Liver (tissue), 9 donors: ENCODE results near the gene SLC9A4. TPM values are rescaled to one million over a fixed set of nuclear protein-coding genes. Genes with fewer than 3 reads are reported as not detected.
A peak's percentile ranks its signal among the peaks of the same experiment; 100 is the strongest.

Source experiments
- DNase-seq: peaks from one replicate; pipeline ENCODE4 v3.0.0-alpha.2; 2017; ENCODE audit warnings: low spot score
- H3K27ac ChIP-seq, 2 donors: one replicate each; pipeline ENCODE4 v1.7.0; 2013; ENCODE audit warnings: inconsistent platforms in 2 of 2, low read length in 2 of 2, control low read depth in 1 of 2, low read depth in 1 of 2, mild to moderate bottlenecking in 1 of 2
- H3K27me3 ChIP-seq, 4 donors: one replicate each; pipeline versions ENCODE4 v1.6.1 to v1.7.0; 2013; ENCODE audit warnings: low read length in 3 of 4, inconsistent platforms in 1 of 4, mild to moderate bottlenecking in 1 of 4, moderate library complexity in 1 of 4; ENCODE audit not compliant: control insufficient read depth in 4 of 4, insufficient read depth in 4 of 4
- H3K36me3 ChIP-seq, 4 donors: one replicate each; pipeline versions ENCODE4 v1.6.1 to v1.7.0; 2013; ENCODE audit warnings: low read length in 3 of 4, mild to moderate bottlenecking in 3 of 4, low read depth in 1 of 4, moderate library complexity in 1 of 4; ENCODE audit not compliant: control insufficient read depth in 4 of 4, insufficient read depth in 3 of 4
- H3K4me1 ChIP-seq, 4 donors: one replicate each; pipeline versions ENCODE4 v1.6.1 to v1.7.0; 2013; ENCODE audit warnings: low read length in 3 of 4, mild to moderate bottlenecking in 3 of 4, moderate library complexity in 1 of 4; ENCODE audit not compliant: control insufficient read depth in 4 of 4, insufficient read depth in 4 of 4
- H3K4me3 ChIP-seq, 3 donors: one replicate each; pipeline versions ENCODE4 v1.6.1 to v1.7.0; 2013; ENCODE audit warnings: low read length in 3 of 3, control low read depth in 1 of 3, low read depth in 1 of 3, mild to moderate bottlenecking in 1 of 3
- H3K9ac ChIP-seq, 2 donors: one replicate each; pipeline ENCODE4 v1.7.0; 2013; ENCODE audit warnings: low read length in 2 of 2, mild to moderate bottlenecking in 2 of 2, moderate library complexity in 2 of 2, control low read depth in 1 of 2, low read depth in 1 of 2
- H3K9me3 ChIP-seq, 4 donors: one replicate each; pipeline versions ENCODE4 v1.6.1 to v1.7.0; 2013; ENCODE audit warnings: low read length in 3 of 4; ENCODE audit not compliant: control insufficient read depth in 4 of 4
- EGR1 ChIP-seq, 2 donors: IDR thresholded peaks; 2 replicates each; pipeline ENCODE4 v1.6.1; 2016 to 2018; ENCODE audit warnings: antibody characterized with exemption in 2 of 2, low read depth in 2 of 2
- FOXA1 ChIP-seq: IDR thresholded peaks from 2 replicates; pipeline ENCODE4 v1.6.1; 2016; ENCODE audit warnings: antibody characterized with exemption
- FOXA2 ChIP-seq: IDR thresholded peaks from 2 replicates; pipeline ENCODE4 v1.6.1; 2016; ENCODE audit warnings: antibody characterized with exemption
- GABPA ChIP-seq, 2 donors: IDR thresholded peaks in 1 of 2; conservative IDR thresholded peaks in 1 of 2; 2 replicates each; pipeline ENCODE4 v1.6.1; 2016; ENCODE audit warnings: antibody characterized with exemption in 2 of 2, mild to moderate bottlenecking in 1 of 2, moderate library complexity in 1 of 2
- HNF4A ChIP-seq, 2 donors: conservative IDR thresholded peaks; 2 replicates each; pipeline ENCODE4 v1.6.1; 2016; ENCODE audit warnings: antibody characterized with exemption in 2 of 2, mild to moderate bottlenecking in 2 of 2
- HNF4G ChIP-seq: IDR thresholded peaks from 2 replicates; pipeline ENCODE4 v1.6.1; 2016; ENCODE audit warnings: antibody characterized with exemption
- JUND ChIP-seq, 2 donors: IDR thresholded peaks; 2 replicates each; pipeline ENCODE4 v1.6.1; 2016; ENCODE audit warnings: antibody characterized with exemption in 2 of 2
- NR2F2 ChIP-seq: IDR thresholded peaks from 2 replicates; pipeline ENCODE4 v1.6.1; 2016; ENCODE audit warnings: antibody characterized with exemption
- RAD21 ChIP-seq, 2 donors: IDR thresholded peaks; 2 replicates each; pipeline ENCODE4 v1.6.1; 2016; ENCODE audit warnings: antibody characterized with exemption in 2 of 2, mild to moderate bottlenecking in 2 of 2
- RXRA ChIP-seq, 2 donors: IDR thresholded peaks; 2 replicates each; pipeline ENCODE4 v1.6.1; 2017 to 2018; ENCODE audit warnings: antibody characterized with exemption in 2 of 2, mild to moderate bottlenecking in 1 of 2
- SP1 ChIP-seq: IDR thresholded peaks from 2 replicates; pipeline ENCODE4 v1.6.1; 2018; ENCODE audit warnings: antibody characterized with exemption, mild to moderate bottlenecking
- TAF1 ChIP-seq: conservative IDR thresholded peaks from 2 replicates; pipeline ENCODE4 v1.6.1; 2016; ENCODE audit warnings: antibody characterized with exemption, mild to moderate bottlenecking
- YY1 ChIP-seq: IDR thresholded peaks from 2 replicates; pipeline ENCODE4 v1.6.1; 2016; ENCODE audit warnings: antibody characterized with exemption, mild to moderate bottlenecking
- WGBS: extraction: QIAGEN DNeasy Blood & Tissue Kit; methylation state at CpG from one replicate; pipeline ENCODE4 v1.1.7; 2013; 5-methylcytosine and 5-hydroxymethylcytosine counted together
- polyA plus RNA-seq, 2 donors: library from polyadenylated mRNA; stranded (reverse) in 1 of 2; unstranded in 1 of 2; fragments of 200-250 nt in 1 of 2; fragments of >200 nt in 1 of 2; fragmentation: Nextera tagmentation in 1 of 2; extraction: Ambion mirVana in 1 of 2; gene quantifications; one replicate each; pipeline versions ENCODE4 v1.2.1 to v1.2.3, GENCODE V29; 2013 to 2015
- total RNA-seq, 2 donors: library from RNA; depleted of rRNA; stranded (reverse); fragments of >200 nt; gene quantifications; one replicate each; pipeline ENCODE4 v1.2.3, GENCODE V29; 2014
- TF ChIP-seq, protein P1 (sequence below): fragments of 150-350 bp; IDR thresholded peaks from 2 replicates; pipeline ENCODE4 v1.5.1; 2017; ENCODE audit warnings: improper control_type of control experiment, low read depth, low read length; ENCODE audit not compliant: missing input control
- TF ChIP-seq, protein P2 (sequence below): IDR thresholded peaks from 2 replicates; pipeline ENCODE4 v1.6.1; 2016; ENCODE audit warnings: antibody characterized with exemption
- TF ChIP-seq, protein P3 (sequence below): IDR thresholded peaks from 2 replicates; pipeline ENCODE4 v1.6.1; 2016; ENCODE audit warnings: antibody characterized with exemption
- TF ChIP-seq, protein P4 (sequence below): IDR thresholded peaks from 2 replicates; pipeline ENCODE4 v1.6.1; 2016; ENCODE audit warnings: antibody characterized with exemption, mild to moderate bottlenecking
- TF ChIP-seq, protein P5 (sequence below): IDR thresholded peaks from 2 replicates; pipeline ENCODE4 v1.6.1; 2016; ENCODE audit warnings: antibody characterized with exemption
- donor health status: healthy.
- donor health status: healthy.
- donor health status: healthy.
- donor health status: healthy.
- donor health status: healthy.

SLC9A4 gene
- total and polyA plus RNA-seq, 4 donors: not detected

DNA sequence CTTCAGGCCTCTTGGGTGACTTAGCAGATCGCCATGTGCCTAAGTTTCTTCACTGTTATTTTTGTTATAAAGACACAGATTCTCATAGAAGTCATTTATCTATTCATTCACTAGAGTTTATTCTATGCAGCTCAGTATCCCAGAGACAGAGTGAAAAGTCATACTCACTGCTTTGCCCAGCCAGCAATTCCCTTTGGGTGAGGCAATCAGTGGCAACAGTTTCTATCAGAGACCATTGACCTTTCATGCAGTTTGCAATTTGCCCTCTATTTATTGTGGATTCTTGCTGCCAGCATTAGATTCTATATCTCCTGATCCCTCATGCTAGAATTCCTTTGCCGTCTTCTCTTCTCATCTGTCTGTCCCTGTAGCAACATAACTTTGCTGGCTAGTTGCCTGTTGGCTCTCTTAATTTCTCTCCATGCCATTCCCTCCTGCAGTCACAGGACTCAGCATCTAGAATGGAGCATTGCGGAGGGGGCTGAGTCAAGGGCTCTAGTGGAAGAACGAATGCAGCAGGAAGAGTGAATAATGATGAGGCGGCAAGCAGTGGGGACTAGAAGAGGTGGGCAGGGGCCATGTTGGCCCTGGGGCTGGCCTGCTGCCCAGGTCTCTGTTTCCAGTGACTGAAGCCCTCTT, 12.2 kb downstream of the SLC9A4 start:
- H3K36me3 ChIP-seq: no peaks in the 10 kb centered on the region
- H3K9me3 ChIP-seq: no peaks in the 10 kb centered on the region
- DNase-seq: no peak
- 76% methylated on average over 5 of the region's 5 CpGs for WGBS
- H3K4me1 ChIP-seq: no peaks in the 10 kb centered on the region
- TF ChIP-seq YY1 (no peak), GABPA (IDR thresholded peaks at IDR 0.05 in 1 of 2, conservative IDR thresholded peaks at IDR 0.05 in 1 of 2) (no peak), HNF4G (no peak), EGR1 (IDR thresholded peaks at IDR 0.05; ENCODE audit: low read depth in 2 of 2) (no peak), HNF4A (conservative IDR thresholded peaks at IDR 0.05) (peak in 1 of 2 donors; percentile 50), SP1 (peak; percentile 46), RXRA (IDR thresholded peaks at IDR 0.05) (peak; percentile 65 to 84), NR2F2 (no peak), FOXA1 (no peak), TAF1 (no peak), RAD21 (IDR thresholded peaks at IDR 0.05) (no peak), FOXA2 (peak; percentile 16), JUND (IDR thresholded peaks at IDR 0.05) (peak in 1 of 2 donors; percentile 35)
- TF ChIP-seq, protein P1, sequence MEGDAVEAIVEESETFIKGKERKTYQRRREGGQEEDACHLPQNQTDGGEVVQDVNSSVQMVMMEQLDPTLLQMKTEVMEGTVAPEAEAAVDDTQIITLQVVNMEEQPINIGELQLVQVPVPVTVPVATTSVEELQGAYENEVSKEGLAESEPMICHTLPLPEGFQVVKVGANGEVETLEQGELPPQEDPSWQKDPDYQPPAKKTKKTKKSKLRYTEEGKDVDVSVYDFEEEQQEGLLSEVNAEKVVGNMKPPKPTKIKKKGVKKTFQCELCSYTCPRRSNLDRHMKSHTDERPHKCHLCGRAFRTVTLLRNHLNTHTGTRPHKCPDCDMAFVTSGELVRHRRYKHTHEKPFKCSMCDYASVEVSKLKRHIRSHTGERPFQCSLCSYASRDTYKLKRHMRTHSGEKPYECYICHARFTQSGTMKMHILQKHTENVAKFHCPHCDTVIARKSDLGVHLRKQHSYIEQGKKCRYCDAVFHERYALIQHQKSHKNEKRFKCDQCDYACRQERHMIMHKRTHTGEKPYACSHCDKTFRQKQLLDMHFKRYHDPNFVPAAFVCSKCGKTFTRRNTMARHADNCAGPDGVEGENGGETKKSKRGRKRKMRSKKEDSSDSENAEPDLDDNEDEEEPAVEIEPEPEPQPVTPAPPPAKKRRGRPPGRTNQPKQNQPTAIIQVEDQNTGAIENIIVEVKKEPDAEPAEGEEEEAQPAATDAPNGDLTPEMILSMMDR: no peak
- TF ChIP-seq, protein P2, sequence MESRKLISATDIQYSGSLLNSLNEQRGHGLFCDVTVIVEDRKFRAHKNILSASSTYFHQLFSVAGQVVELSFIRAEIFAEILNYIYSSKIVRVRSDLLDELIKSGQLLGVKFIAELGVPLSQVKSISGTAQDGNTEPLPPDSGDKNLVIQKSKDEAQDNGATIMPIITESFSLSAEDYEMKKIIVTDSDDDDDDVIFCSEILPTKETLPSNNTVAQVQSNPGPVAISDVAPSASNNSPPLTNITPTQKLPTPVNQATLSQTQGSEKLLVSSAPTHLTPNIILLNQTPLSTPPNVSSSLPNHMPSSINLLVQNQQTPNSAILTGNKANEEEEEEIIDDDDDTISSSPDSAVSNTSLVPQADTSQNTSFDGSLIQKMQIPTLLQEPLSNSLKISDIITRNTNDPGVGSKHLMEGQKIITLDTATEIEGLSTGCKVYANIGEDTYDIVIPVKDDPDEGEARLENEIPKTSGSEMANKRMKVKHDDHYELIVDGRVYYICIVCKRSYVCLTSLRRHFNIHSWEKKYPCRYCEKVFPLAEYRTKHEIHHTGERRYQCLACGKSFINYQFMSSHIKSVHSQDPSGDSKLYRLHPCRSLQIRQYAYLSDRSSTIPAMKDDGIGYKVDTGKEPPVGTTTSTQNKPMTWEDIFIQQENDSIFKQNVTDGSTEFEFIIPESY: no peak
- TF ChIP-seq, protein P3, sequence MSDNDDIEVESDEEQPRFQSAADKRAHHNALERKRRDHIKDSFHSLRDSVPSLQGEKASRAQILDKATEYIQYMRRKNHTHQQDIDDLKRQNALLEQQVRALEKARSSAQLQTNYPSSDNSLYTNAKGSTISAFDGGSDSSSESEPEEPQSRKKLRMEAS: no peak
- TF ChIP-seq, protein P4, sequence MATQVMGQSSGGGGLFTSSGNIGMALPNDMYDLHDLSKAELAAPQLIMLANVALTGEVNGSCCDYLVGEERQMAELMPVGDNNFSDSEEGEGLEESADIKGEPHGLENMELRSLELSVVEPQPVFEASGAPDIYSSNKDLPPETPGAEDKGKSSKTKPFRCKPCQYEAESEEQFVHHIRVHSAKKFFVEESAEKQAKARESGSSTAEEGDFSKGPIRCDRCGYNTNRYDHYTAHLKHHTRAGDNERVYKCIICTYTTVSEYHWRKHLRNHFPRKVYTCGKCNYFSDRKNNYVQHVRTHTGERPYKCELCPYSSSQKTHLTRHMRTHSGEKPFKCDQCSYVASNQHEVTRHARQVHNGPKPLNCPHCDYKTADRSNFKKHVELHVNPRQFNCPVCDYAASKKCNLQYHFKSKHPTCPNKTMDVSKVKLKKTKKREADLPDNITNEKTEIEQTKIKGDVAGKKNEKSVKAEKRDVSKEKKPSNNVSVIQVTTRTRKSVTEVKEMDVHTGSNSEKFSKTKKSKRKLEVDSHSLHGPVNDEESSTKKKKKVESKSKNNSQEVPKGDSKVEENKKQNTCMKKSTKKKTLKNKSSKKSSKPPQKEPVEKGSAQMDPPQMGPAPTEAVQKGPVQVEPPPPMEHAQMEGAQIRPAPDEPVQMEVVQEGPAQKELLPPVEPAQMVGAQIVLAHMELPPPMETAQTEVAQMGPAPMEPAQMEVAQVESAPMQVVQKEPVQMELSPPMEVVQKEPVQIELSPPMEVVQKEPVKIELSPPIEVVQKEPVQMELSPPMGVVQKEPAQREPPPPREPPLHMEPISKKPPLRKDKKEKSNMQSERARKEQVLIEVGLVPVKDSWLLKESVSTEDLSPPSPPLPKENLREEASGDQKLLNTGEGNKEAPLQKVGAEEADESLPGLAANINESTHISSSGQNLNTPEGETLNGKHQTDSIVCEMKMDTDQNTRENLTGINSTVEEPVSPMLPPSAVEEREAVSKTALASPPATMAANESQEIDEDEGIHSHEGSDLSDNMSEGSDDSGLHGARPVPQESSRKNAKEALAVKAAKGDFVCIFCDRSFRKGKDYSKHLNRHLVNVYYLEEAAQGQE: no peak
- TF ChIP-seq, protein P5, sequence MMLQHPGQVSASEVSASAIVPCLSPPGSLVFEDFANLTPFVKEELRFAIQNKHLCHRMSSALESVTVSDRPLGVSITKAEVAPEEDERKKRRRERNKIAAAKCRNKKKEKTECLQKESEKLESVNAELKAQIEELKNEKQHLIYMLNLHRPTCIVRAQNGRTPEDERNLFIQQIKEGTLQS: peak; percentile 70
- H3K27ac ChIP-seq: no peak overlapping the region
- no peak overlapping the region for H3K9ac ChIP-seq
- H3K27me3 ChIP-seq: no peaks in the 10 kb centered on the region
- no peak overlapping the region for H3K4me3 ChIP-seq
